Activated T-cell treated with anti-CD3 and anti-CD28 coated beads, Interleukin-2, amount 50 U/mL, for 24 hours (primary cell): ENCODE data around the gene CACNA1C.

Experiments
- DNase-seq: peaks from one replicate; pipeline ENCODE4 v3.0.0-alpha.2; 2020
- H3K27ac Mint-ChIP-seq: 2 replicates; pipeline ENCODE4 v1.8.0; 2020; ENCODE audit warnings: mild to moderate bottlenecking, mixed read lengths
- H3K27me3 Mint-ChIP-seq: 2 replicates; pipeline ENCODE4 v1.8.0; 2020; ENCODE audit warnings: mixed read lengths
- H3K36me3 Mint-ChIP-seq: 2 replicates; pipeline ENCODE4 v1.8.0; 2020; ENCODE audit warnings: low read depth, mixed read lengths
- H3K4me1 Mint-ChIP-seq: 2 replicates; pipeline ENCODE4 v1.8.0; 2020; ENCODE audit warnings: low read depth, mixed read lengths
- H3K4me3 Mint-ChIP-seq: 2 replicates; pipeline ENCODE4 v1.8.0; 2020; ENCODE audit warnings: mild to moderate bottlenecking, moderate library complexity, mixed read lengths
- H3K9me3 Mint-ChIP-seq: 2 replicates; pipeline ENCODE4 v1.8.0; 2020; ENCODE audit warnings: mixed read lengths

CACNA1C gene

GRCh38 chr12:2229661-2230539 is 177.1 kb downstream of the CACNA1C start:
- Mint-ChIP-seq H3K9me3 (no peaks in the 10 kb centered on the region), H3K27me3 (peaks cover 38% of the 10 kb centered on the region), H3K36me3 (no peaks in the 10 kb centered on the region), H3K27ac (no peak overlapping the region), H3K4me3 (no peak overlapping the region), H3K4me1 (peaks cover 2% of the 10 kb centered on the region)
- peak; percentile 32 for DNase-seq

GRCh38 chr12:2231011-2231595 is 178.3 kb downstream of the CACNA1C start:
- Mint-ChIP-seq H3K27ac (no peak overlapping the region), H3K4me1 (peaks cover 2% of the 10 kb centered on the region), H3K9me3 (no peaks in the 10 kb centered on the region), H3K36me3 (no peaks in the 10 kb centered on the region), H3K4me3 (no peak overlapping the region), H3K27me3 (peaks cover 41% of the 10 kb centered on the region)
- DNase-seq = no peak

- H3K27me3 Mint-ChIP-seq = peaks cover 42% of the 10 kb centered on the region
- no peak for DNase-seq
- peaks cover 2% of the 10 kb centered on the region for H3K4me1 Mint-ChIP-seq
- H3K4me3 Mint-ChIP-seq = no peak overlapping the region
- H3K27ac Mint-ChIP-seq = no peak overlapping the region
- no peaks in the 10 kb centered on the region for H3K9me3 Mint-ChIP-seq
- H3K36me3 Mint-ChIP-seq = no peaks in the 10 kb centered on the region
These were observed 179.2 kb downstream of the CACNA1C start for GRCh38 chr12:2231956-2232355.

GRCh38 chr12:2233034-2233433 is 180.2 kb downstream of the CACNA1C start:
- Mint-ChIP-seq H3K9me3 (no peaks in the 10 kb centered on the region), H3K36me3 (no peaks in the 10 kb centered on the region), H3K4me1 (peaks cover 2% of the 10 kb centered on the region), H3K27ac (no peak overlapping the region), H3K27me3 (peaks cover 33% of the 10 kb centered on the region), H3K4me3 (no peak overlapping the region)
- no peak for DNase-seq

GRCh38 chr12:2234091-2234490 is 181.3 kb downstream of the CACNA1C start:
- Mint-ChIP-seq H3K27ac (no peak overlapping the region), H3K9me3 (no peaks in the 10 kb centered on the region), H3K4me3 (no peak overlapping the region), H3K36me3 (no peaks in the 10 kb centered on the region), H3K4me1 (peaks cover 2% of the 10 kb centered on the region), H3K27me3 (peaks cover 28% of the 10 kb centered on the region)
- DNase-seq = no peak

- H3K4me3 Mint-ChIP-seq = no peak overlapping the region
- H3K4me1 Mint-ChIP-seq = peaks cover 2% of the 10 kb centered on the region
- peaks cover 21% of the 10 kb centered on the region for H3K27me3 Mint-ChIP-seq
- H3K9me3 Mint-ChIP-seq = no peaks in the 10 kb centered on the region
- no peak for DNase-seq
- H3K27ac Mint-ChIP-seq = no peak overlapping the region
- H3K36me3 Mint-ChIP-seq = no peaks in the 10 kb centered on the region
These were observed 182.0 kb downstream of the CACNA1C start for GRCh38 chr12:2234646-2235350.

- peaks cover 2% of the 10 kb centered on the region for H3K4me1 Mint-ChIP-seq
- H3K27me3 Mint-ChIP-seq = peaks cover 17% of the 10 kb centered on the region
- no peaks in the 10 kb centered on the region for H3K36me3 Mint-ChIP-seq
- no peak overlapping the region for H3K4me3 Mint-ChIP-seq
- DNase-seq = no peak
- no peaks in the 10 kb centered on the region for H3K9me3 Mint-ChIP-seq
- H3K27ac Mint-ChIP-seq = no peak overlapping the region
These were observed 183.9 kb downstream of the CACNA1C start for GRCh38 chr12:2236506-2237294.

GRCh38 chr12:2238111-2238510 is 185.3 kb downstream of the CACNA1C start:
- Mint-ChIP-seq H3K4me3 (no peak overlapping the region), H3K4me1 (no peaks in the 10 kb centered on the region), H3K36me3 (no peaks in the 10 kb centered on the region), H3K27ac (no peak overlapping the region), H3K9me3 (no peaks in the 10 kb centered on the region), H3K27me3 (peaks cover 7% of the 10 kb centered on the region)
- no peak for DNase-seq

GRCh38 chr12:2239381-2239871 is 186.6 kb downstream of the CACNA1C start:
- H3K27ac Mint-ChIP-seq = no peak overlapping the region
- H3K4me1 Mint-ChIP-seq = no peaks in the 10 kb centered on the region
- DNase-seq = no peak
- no peaks in the 10 kb centered on the region for H3K36me3 Mint-ChIP-seq
- no peak overlapping the region for H3K4me3 Mint-ChIP-seq
- no peaks in the 10 kb centered on the region for H3K9me3 Mint-ChIP-seq
- peaks cover 7% of the 10 kb centered on the region for H3K27me3 Mint-ChIP-seq

- Mint-ChIP-seq H3K27ac (no peak overlapping the region), H3K4me1 (no peaks in the 10 kb centered on the region), H3K9me3 (no peaks in the 10 kb centered on the region)
These were observed 187.6 kb downstream of the CACNA1C start for GRCh38 chr12:2240390-2240789.

GRCh38 chr12:2240984-2241383 is 188.2 kb downstream of the CACNA1C start:
- H3K27ac Mint-ChIP-seq = no peak overlapping the region
- no peak for DNase-seq

More at GRCh38 chr12:2240390-2240789, 187.6 kb downstream of the CACNA1C start:
- peaks cover 4% of the 10 kb centered on the region for H3K27me3 Mint-ChIP-seq
- DNase-seq = no peak
- no peak overlapping the region for H3K4me3 Mint-ChIP-seq
- H3K36me3 Mint-ChIP-seq = no peaks in the 10 kb centered on the region

GRCh38 chr12:2242216-2242615 is 189.4 kb downstream of the CACNA1C start:
- no peaks in the 10 kb centered on the region for H3K36me3 Mint-ChIP-seq
- no peak overlapping the region for H3K27ac Mint-ChIP-seq
- no peak overlapping the region for H3K4me3 Mint-ChIP-seq
- H3K4me1 Mint-ChIP-seq = no peaks in the 10 kb centered on the region
- DNase-seq = no peak
- peaks cover 2% of the 10 kb centered on the region for H3K27me3 Mint-ChIP-seq
- no peaks in the 10 kb centered on the region for H3K9me3 Mint-ChIP-seq

More at GRCh38 chr12:2240984-2241383, 188.2 kb downstream of the CACNA1C start:
- H3K4me3 Mint-ChIP-seq = no peak overlapping the region
- H3K27me3 Mint-ChIP-seq = peaks cover 4% of the 10 kb centered on the region
- H3K4me1 Mint-ChIP-seq = no peaks in the 10 kb centered on the region
- H3K36me3 Mint-ChIP-seq = no peaks in the 10 kb centered on the region
- no peaks in the 10 kb centered on the region for H3K9me3 Mint-ChIP-seq

- DNase-seq = no peak
- Mint-ChIP-seq H3K36me3 (no peaks in the 10 kb centered on the region), H3K9me3 (no peaks in the 10 kb centered on the region), H3K4me1 (no peaks in the 10 kb centered on the region), H3K4me3 (no peak overlapping the region), H3K27me3 (peaks cover 2% of the 10 kb centered on the region), H3K27ac (no peak overlapping the region)
These were observed 190.0 kb downstream of the CACNA1C start for GRCh38 chr12:2242816-2243215.

- H3K9me3 Mint-ChIP-seq = no peaks in the 10 kb centered on the region
- H3K4me3 Mint-ChIP-seq = no peak overlapping the region
These were observed 190.5 kb downstream of the CACNA1C start for GRCh38 chr12:2243275-2243674.

More at GRCh38 chr12:2243275-2243674, 190.5 kb downstream of the CACNA1C start:
- Mint-ChIP-seq H3K4me1 (no peaks in the 10 kb centered on the region), H3K36me3 (no peaks in the 10 kb centered on the region), H3K27ac (no peak overlapping the region), H3K27me3 (peaks cover 2% of the 10 kb centered on the region)
- DNase-seq = no peak
